ENCODE results near the gene SHMT1.
A peak's percentile ranks its signal among the peaks of the same experiment; 100 is the strongest.
"Not testable (repeated sequence)": the region's sequence is repeated elsewhere in the genome, so short reads cannot be mapped to it uniquely, and the experiment has no call there.

The SHMT1 gene

DNA sequence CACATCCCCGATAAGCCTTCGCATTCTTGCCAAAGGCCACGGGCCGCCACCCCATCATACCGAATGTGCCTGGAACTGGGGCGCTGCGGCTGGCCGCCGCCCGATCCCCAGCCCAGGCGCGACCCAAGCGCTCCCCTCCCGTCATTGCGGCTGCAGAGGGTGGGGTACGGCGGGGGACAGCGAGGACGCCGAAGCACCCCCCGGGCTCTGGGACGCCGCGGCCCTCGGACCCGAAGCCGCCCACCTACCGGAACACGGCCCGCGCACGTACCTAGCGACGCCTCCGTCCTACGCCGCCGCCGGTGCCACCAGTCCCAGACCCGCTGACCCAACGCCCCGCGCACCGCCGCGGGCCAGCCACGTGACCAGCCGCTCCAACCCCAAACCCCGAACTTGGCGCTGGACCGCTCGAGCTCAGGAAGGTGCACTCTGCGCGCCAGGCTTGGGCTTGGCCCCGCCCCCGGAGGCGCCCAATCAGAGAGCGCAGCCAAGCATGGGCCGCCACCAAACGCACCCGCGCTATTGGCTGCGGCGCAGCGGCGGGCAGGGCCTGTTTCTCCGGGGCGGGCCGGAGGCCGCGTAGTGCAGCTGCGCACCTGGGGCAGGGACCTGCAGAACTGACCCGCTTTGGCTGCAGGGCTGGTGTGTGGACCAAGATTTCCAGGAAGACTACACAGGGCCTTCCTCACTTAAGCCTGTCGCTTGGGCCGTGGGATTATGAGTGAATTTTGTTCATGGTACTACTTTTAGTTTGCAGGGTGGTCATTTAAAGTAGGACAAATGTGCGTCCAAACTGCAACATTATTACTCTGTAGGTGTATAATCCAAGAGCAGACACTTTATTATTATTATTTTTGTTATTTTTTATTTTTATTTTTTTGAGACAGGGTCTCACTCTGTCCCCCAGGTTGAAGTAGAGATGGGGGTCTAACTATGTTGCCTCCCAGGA lies at the start of gene SHMT1:
Gene SHMT1, minus strand, starts transcription at position 450 of the 949 bp plus-strand sequence. CDS start 7,569 bp downstream, outside the sequence.
- intact Hi-C loops (cut with DNase I): loop anchor here (5.0 kb wide), 1 partner anchor 46 kb away; the partner anchor contains the start of gene SMCR8

DNA sequence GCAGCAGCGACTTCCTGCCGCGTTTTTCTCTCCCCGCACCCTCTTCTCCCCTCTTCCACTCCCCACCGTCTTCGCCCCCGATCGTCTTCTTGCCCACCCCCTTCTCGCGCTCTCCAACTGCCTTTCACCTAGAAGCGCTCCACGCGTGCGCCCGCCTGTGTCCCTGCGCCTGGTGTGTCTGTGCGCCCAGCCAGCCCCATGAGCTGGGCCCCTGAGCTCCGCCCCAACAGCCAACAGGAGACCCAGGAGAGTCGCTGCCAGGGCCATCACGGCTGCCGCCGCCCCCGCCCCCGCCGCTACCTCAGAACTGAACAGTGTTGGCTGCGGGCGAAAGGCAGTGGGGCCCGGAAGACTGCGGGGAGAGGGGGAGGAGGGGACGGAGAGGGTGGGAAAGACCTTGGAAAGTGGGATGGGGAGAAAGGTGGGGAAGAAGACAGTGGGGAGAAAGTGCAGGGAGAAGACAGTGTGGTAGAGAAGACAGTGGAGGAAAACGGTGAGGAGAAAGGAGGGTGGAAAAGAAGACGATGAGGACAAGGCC lies 48.7 kb upstream of the SHMT1 start:
- DNase-seq; intact Hi-C loops (cut with DNase I): not testable (repeated sequence)

More for the DNA sequence above, at the start of gene SHMT1:
- peak; percentile 89 to 99 (median 94) for DNase-seq

DNA sequence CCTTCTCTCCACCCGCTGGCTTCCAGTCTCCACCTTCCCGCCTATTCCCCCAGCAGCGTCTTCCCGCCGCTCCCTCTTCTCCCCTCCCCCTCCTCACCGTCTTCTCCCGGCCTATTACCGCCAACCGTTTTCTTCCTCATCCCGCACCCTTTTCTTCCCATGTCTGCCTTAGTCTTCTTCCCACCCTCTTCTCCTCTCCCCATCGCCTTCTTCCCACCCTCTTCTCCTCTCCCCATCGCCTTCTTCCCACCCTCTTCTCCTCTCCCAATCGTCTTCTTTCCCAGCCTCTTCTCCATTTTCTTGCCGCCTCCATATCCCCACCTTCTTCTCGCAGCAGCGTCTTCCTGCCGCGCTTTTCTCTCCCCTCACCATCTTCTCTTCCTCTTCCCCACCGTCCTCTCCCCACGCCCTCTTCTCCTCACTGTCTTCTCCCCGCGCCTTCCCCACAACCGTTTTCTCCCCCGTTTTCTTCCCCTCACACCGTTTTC lies 48.1 kb upstream of the SHMT1 start:
- DNase-seq: peak in 6 of 10 donors; percentile 11 to 85 (median 29)
- intact Hi-C loops (cut with DNase I): not testable (repeated sequence)

DNA sequence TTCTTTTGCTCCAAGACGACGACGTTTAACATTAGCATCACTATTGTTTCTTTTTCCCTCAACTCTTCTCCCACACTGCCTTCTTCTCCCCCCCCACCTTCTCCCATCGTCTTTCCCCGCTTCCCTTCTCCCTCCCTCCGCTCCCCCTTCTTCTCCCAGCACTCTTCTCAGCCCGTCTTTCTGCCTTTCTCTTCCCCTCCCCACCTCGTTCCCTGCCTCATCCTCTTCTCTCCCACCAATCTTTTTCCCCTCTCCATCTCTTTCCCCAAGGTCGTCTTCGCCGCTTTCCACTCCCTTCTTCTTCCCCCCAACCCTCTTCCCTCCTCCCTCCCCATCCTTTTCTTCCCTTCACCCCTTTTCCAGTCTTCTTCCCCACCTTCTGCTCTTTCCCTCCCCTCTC lies 47.4 kb upstream of the SHMT1 start:
- intact Hi-C loops (cut with DNase I): not testable (repeated sequence)
- DNase-seq: peak in 1 of 10 donors; percentile 35

DNA sequence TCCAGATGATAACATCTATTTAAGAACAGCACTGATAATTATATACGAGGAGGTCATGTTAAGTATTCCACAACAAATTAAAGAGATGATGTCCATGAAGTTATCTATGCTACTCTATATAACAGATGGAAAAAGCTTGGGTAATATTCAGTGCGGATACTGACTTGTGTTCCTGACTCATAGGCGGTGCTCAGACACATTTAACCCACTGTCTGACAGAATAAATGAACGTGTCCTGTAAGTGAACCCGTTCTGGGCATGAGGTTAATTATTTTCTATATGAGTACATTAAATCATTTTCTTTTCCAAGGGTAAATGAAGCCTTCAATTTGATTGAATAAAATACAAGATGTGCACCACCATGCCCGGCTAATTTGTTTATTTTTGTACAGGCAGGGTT lies 46.0 kb upstream of the SHMT1 start:
- intact Hi-C loops (cut with DNase I); DNase-seq: not testable (repeated sequence)

DNA sequence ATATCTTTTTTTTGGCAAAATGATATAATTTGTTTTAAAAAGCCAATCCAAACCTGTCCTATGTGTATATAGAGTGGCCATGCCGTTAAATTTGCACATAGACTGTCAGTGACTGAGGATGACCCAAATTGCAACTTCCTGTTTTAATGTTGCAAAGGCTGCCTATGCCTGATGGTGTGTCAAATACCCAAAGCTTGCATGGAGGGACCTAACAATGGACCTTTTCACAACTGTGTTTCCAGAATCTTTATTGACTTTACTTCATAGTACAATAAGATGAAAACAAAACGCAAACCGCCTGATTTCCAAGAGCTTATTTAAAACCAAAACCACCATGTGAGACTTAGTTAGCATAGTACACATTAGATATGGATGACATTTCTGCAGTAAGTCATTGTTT lies 45.6 kb upstream of the SHMT1 start:
- DNase-seq; intact Hi-C loops (cut with DNase I): not testable (repeated sequence)

DNA sequence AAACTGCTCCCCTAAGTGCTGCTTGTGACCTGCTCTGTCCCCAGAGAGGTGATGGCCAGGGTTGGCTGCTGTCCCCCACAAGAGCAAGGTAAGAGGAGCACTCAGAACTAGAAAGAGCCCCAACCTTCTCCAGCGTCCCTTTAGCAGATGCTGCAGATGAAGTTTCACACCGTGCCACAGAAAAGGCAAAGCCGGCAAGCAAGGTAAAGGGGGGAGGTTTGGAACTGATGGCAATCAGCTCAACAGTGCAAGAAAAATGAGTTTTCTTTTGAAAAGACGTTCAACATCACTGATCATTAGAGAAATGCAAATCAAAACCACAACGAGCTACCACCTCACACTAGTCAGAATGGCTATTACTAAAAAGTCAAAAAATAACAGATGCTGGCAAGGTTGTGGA lies 40.3 kb upstream of the SHMT1 start:
- intact Hi-C loops (cut with DNase I); DNase-seq: not testable (repeated sequence)

DNA sequence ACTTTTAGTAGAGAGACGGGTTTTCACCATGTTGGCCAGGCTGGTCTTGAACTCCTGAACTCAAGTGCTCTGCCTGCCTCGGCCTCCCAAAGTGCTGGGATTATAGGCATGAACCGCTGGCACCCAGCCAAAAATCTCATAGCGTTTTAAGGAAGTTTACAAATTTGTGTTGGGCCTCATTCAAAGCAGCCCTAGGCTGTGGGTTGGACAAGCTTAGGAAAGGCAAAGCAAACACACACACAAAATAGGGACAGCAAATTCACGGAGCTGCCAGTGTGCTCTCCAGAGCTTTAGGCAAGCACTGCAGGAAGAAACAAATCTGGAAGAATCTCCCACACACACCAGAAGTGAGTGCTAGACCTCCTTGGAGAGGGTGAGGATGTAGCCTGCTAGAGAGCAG lies 39.8 kb upstream of the SHMT1 start:
- intact Hi-C loops (cut with DNase I); DNase-seq: not testable (repeated sequence)

DNA sequence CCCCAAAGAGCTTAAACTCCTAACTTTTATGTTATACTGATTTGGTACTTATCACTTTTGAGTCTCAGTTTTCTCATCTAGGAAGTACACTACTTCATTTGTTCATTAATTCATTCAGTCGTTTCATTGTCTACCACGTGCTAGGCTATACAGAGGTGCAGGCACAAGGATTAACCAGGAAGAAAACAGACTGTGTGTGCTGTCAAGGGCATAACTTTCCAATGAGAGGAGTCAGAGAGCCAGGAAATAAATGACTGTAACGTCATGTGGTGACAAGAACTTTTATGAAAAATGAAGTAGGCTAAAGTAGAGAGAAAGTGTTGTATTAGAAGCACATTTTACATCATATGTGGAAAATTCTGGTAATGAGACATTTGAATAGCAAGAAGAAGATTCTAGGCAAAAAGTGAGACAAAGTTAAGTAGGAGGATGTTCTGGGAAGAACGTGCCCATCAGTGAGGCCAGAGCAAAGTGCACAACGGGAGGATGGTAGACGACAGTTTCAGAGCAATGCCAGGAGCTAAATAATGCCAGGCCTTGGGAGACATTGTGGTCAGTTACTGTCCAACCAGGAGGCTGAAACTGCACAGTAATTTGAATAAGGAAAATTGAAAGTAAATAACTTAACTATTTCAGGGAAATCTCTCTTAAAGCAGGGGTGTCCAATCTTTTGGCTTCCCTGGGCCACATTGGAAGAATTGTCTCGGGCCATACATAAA lies 38.7 kb upstream of the SHMT1 start:
- intact Hi-C loops (cut with DNase I); DNase-seq: not testable (repeated sequence)

DNA sequence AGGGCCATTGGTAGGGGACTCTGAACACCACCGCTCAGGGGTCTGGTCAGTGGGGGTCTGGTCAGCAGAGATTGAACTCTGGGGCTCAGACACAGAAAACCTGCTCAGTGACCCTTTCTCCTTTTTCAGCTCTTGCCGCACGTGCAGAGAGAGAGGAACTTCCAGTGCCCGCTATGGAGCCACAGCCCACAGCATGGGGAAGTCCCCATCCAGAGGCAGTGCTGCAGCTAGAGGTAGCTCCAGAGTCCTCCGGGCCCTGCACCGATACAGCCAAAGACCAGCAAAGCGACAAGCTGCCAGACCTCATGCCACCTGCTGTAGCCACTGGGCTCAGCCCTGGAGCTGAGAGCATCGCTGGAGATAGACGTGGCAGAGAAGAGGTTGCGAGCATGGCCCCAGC lies 25.4 kb upstream of the SHMT1 start:
- DNase-seq; intact Hi-C loops (cut with DNase I): not testable (repeated sequence)

DNA sequence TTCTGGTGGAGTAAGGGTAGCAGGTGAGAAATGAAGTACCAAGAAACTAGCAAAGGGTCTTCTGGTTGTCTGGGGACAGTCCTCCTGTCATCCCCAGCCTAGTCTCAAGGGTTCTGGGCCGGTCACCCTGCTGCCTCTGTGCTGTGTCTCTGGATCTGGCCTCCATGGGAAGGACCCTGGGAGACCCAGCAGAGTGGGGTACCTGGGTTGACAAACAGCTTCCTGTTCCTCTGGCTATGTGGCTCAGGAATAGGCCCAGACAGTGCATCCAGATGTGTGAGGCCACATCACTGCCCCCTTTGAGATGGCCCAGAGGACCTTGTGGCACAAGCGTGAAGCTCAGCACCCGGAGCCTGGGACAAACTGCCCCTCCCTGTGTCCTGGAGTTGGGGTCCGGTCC lies 24.9 kb upstream of the SHMT1 start:
- intact Hi-C loops (cut with DNase I): not testable (repeated sequence)
- peak in 2 of 10 donors; percentile 23 to 29 for DNase-seq

DNA sequence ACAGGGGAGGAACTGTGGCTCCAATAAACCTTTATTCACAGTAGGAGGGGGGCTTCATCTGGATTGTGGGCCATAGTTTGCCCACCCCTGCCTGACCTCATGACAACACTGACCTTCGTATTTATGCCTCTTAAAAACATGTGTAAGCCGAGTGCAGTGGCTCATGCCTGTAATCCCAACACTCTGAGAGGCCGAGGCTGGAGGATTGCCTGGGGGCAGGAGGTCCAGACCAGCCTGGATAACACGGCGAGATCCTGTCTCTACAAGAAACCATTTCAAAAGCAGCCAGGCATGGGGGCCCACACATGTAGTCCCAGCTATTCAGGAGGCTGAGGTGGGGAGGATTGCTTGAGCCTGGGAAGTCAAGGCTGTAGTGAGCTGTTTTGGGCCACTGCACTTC lies 24.2 kb upstream of the SHMT1 start:
- DNase-seq: peak in 2 of 10 donors; percentile 14 to 24
- intact Hi-C loops (cut with DNase I): not testable (repeated sequence)

DNA sequence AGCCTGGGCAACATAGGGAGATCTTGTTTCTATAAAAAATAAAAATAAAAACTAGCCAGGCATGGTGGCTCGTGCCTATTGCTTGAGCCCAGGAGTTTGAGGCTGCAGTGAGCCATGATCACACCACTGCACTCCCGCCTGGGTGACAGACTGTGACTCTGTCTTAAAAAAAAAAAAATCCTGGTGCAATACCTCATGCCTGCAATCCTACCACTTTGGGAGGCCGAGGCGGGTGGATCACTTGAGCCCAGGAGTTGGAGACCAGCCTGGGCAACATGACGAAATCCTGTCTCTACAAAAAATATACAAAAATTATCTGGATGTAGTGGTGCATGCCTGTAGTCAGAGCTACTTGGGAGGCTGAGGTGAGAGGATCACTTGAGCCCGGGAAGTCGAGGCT lies 20.9 kb upstream of the SHMT1 start:
- intact Hi-C loops (cut with DNase I): not testable (repeated sequence)
- peak in 2 of 10 donors; percentile 17 to 62 for DNase-seq

DNA sequence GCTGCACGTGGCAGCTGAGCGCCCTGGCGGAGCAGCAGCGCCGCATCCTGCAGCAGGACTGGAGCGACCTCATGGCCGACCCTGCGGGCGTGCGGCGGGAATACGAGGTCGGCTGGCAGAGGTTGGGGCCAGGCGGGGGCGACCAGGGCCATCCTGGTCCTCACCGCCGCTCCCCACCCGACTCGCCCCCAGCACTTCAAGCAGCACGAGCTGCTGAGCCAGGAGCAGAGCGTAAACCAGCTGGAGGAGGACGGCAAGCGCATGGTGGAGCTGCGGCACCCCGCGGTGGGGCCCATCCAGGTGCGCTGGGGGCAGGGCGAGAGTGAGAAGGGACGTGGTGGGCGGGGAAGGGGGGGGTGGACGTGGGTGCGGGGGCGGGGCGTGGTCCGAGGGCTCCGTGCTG lies 19.7 kb upstream of the SHMT1 start:
- DNase-seq: peak in 1 of 10 donors; percentile 80
- intact Hi-C loops (cut with DNase I): not testable (repeated sequence)

DNA sequence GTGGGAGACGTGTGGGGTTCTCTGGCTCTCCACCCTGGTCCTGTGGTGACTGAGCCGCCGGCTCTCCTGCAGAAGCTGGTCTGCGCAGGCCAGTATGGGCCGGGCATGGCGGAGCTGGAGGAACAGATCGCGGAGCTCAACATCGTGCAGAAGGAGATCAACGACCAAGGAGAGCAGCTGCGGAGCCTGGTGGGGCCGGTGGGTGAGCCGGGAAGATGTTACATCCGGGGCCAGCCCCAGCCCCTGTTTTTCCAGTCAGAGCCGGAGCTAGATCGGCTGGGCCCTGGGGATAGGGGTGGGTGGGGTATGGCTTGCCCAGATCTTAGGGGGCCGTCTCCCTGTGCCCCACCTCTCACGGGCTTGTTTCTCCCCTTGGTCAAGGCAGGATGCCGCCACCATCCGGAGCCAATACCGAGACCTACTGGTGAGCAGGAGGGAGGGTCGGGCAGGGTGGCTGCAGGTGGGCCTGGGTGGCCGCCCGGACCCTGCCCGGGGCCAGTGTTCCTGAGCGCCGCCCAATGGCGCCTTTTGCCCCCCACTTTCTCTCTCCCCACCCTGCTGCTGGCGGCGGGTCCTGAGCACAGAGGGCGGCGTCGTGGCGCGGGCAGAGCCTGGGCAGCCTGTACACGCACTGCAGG lies 19.2 kb upstream of the SHMT1 start:
- intact Hi-C loops (cut with DNase I): no loop called here
- peak in 2 of 10 donors; percentile 77 to 78 for DNase-seq

DNA sequence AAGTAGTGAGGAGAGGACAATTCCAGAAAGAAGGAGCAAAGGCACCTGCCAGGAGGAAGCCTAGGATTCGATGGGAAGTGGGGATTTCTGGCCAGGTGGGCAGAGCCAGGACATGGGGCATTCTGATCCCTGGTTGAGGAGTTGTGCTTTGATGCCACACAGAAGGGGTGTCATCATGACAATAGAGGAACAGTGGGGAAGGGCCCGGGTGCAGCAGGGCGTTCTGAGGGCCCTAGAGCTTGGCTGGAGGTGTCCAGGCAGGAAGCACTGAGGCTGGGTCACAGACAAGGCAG lies 18.5 kb upstream of the SHMT1 start:
- intact Hi-C loops (cut with DNase I): no loop called here
- DNase-seq: no peak

DNA sequence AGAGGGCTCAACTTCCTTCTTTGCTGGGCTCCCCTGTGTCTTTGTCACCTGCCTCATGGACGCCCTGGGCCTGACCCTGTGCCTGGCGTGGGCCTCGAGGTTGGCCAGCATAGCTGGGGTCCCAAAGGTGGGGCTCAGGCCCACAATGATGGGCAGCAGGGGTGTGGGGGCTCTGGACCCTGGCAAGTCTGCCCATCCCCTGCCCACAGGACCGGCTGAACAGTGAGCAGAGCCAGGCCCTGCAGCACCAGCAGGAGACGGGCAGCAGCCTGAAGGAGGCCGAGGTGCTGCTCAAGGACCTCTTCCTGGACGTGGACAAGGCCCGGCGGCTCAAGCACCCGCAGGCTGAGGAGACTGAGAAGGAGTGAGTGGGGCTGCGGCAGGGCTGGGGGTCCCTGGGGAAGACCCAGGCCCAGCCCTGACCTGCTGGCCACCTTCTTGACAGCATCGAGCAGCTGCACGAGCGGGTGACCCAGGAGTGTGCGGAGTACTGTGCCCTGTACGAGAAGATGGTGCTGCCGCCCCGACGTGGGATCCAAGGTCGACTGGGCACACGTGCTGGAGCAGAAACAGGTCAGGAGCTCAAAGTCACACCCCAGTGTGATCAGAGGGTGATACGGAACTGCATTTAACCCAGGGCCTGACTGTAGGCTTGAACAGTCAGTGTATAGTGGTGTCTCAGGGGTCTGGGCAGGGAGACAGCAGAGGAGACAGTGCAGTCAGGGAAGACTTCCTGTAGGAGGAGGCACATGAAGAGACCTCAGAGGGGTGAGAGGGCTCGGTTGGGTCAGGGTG lies 18.0 kb upstream of the SHMT1 start:
- DNase-seq: peak in 2 of 10 donors; percentile 64 to 66
- intact Hi-C loops (cut with DNase I): no loop called here

DNA sequence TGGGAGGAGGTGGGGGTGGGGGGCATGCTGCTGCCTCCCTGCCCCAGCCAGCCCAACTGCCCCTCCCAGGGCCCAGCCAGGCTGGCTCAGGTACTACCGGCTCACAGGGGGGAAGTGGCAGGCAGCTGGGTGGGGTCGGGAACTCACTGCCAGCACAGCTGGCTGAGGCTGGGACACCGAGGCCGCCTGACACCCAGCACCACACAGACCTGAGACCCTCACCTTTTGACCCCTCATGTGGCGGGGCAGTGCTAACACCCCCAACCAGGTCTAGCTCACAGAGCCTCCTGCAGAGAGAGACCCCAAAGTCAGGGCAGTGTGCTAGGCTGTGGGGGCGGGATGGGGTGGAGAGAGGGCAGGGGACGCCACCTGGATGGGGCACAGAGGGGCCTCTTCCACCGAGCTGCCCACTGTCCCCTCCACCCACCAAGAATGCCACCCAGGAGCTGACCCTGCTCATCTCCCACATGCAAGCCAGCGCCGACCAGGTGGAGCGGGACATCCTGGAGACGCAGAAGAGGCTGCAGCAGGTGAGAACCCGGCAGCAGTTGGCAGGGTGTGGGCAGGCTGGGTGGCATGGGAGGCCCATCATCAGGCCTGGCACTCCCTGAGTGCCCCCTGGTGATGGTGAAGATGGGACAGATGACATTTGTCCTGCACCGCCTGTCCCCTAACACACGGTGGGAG lies 17.3 kb upstream of the SHMT1 start:
- intact Hi-C loops (cut with DNase I): no loop called here
- peak in 2 of 10 donors; percentile 30 to 77 for DNase-seq

Measured in posterior cingulate gyrus (tissue), 11 donors.